Ovary (tissue), 9 donors: Measurements from ENCODE around the gene EFNA4. TPM values are rescaled to one million over a fixed set of nuclear protein-coding genes. Genes with fewer than 3 reads are reported as not detected.

Experiments used
- DNase-seq, 5 donors: peaks; one replicate each; pipeline ENCODE4 v3.0.0-alpha.2; 2019 to 2020
- H3K27ac ChIP-seq, 2 donors: fragments of 200-600 bp; one replicate each; pipeline versions ENCODE4 v1.5.1 to v1.8.0; 2019 to 2022
- H3K27me3 ChIP-seq: fragments of 200-600 bp; one replicate; pipeline ENCODE4 v1.8.0; 2022
- H3K36me3 ChIP-seq: fragments of 200-600 bp; sonication (generic); one replicate; pipeline ENCODE4 v1.5.1; 2019
- H3K4me1 ChIP-seq: one replicate; pipeline ENCODE4 v1.8.1; 2013; ENCODE audit warnings: mild to moderate bottlenecking, moderate library complexity; ENCODE audit not compliant: insufficient read depth
- H3K4me3 ChIP-seq: fragments of 200-600 bp; sonication (generic); one replicate; pipeline ENCODE4 v1.5.1; 2017
- H3K9me3 ChIP-seq, 2 donors: fragments of 200-600 bp in 1 of 2; sonication (generic) in 1 of 2; one replicate each; pipeline versions ENCODE4 v1.5.1 to v1.8.1; 2013 to 2019; ENCODE audit warnings: mild to moderate bottlenecking in 1 of 2, moderate library complexity in 1 of 2
- CTCF ChIP-seq, 3 donors: fragments of 450-650 bp in 2 of 3; fragments of 200-600 bp in 1 of 3; IDR thresholded peaks; one replicate each; pipeline versions ENCODE4 v1.5.1 to v1.8.0; 2016 to 2022; ENCODE audit warnings: antibody characterized with exemption in 3 of 3, mild to moderate bottlenecking in 1 of 3
- EP300 ChIP-seq: sonication (generic); formaldehyde crosslinking; IDR thresholded peaks from one replicate; pipeline ENCODE4 v1.6.1; 2017; ENCODE audit warnings: antibody characterized with exemption
- POLR2A ChIP-seq: fragments of 450-650 bp; IDR thresholded peaks from one replicate; pipeline ENCODE4 v1.6.1; 2017; ENCODE audit warnings: antibody characterized with exemption, mild to moderate bottlenecking, moderate library complexity
- WGBS, 3 donors: extraction: QIAGEN DNeasy Blood & Tissue Kit in 1 of 3; methylation state at CpG; one replicate each; pipeline versions ENCODE4 v1.1.5 to v1.1.7; 2013 to 2017; 5-methylcytosine and 5-hydroxymethylcytosine counted together
- intact Hi-C, 4 donors: fragments of 100-400 bp; cut with DNase I; formaldehyde crosslinking; loops; one replicate each; pipeline versions ENCODE4 v1.11.0 to v1.15.1; 2022 to 2023
- polyA plus RNA-seq, 2 donors: library from polyadenylated mRNA; stranded (reverse); fragments of 200-250 nt in 1 of 2; fragments of 350-450 nt in 1 of 2; fragmentation: Illumina TruSeq in 1 of 2; extraction: RNeasy Lipid Tissue Mini Kit (QIAGEN cat#74804) in 1 of 2; gene quantifications; one replicate each; pipeline ENCODE4 v1.2.3, GENCODE V29; 2013 to 2014
- total RNA-seq, 7 donors: library from RNA; depleted of rRNA in 2 of 7; stranded (reverse); fragments of >200 nt in 2 of 7; fragmentation: NEBNext Ultra II Directional in 3 of 7; extraction: Animal tissue kit (Norgen Biotek cat#: 25700) in 3 of 7; gene quantifications; one replicate each; pipeline versions ENCODE4 v1.1.0 to v1.2.4, GENCODE V29; 2016 to 2023
- donor health status: DM: no; HTN: no; CAD: no; lungs with moderate emphysema.
- donor health status: DM: no; HTN: no; CAD: no.
- donor health status: Bipolar disorder and iron deficiency.
- donor health status: DM: yes; HTN: yes; CAD: no.
- donor health status: DM: no; HTN: no; CAD: no.
- donor health status: DM: yes; HTN: yes; CAD: no.

Gene EFNA4
- total and polyA plus RNA-seq, 9 donors, result 7.3 to 14.1 (median 10.6) TPM

GRCh38 chr1:155057788-155058211 lies 5.7 kb upstream of the EFNA4 start:
- H3K27ac ChIP-seq, result no peak overlapping the region
- no peak overlapping the region for H3K4me3 ChIP-seq
- H3K4me1 ChIP-seq, result peaks cover 5% of the 10 kb centered on the region
- H3K27me3 ChIP-seq, result no peaks in the 10 kb centered on the region
- TF ChIP-seq EP300, result no peak
- TF ChIP-seq POLR2A, result no peak
- no peak for TF ChIP-seq CTCF (IDR thresholded peaks at IDR 0.05)
- DNase-seq, result no peak
- H3K36me3 ChIP-seq, result no peaks in the 10 kb centered on the region
- intact Hi-C loops, result loop anchor here in 1 of 4 donors (10.0 kb wide), 1 partner anchor 493 kb away; the partner anchor contains the start of gene CHRNB2
- H3K9me3 ChIP-seq, result no peaks in the 10 kb centered on the region
- 92 to 94% (median 93%) methylated on average over 7 to 13 of the region's 13 CpGs for WGBS, 3 donors

GRCh38 chr1:155060736-155061135 lies 2.8 kb upstream of the EFNA4 start:
- intact Hi-C loops, result loop anchor here in 3 of 4 donors (2.0 to 10.0 kb wide), 3 partner anchors 22 to 276 kb away; partner anchors contain the start of gene PBXIP1 (in 2 of the 3)
- H3K4me1 ChIP-seq, result peaks cover 7% of the 10 kb centered on the region
- no peaks in the 10 kb centered on the region for H3K36me3 ChIP-seq
- no peaks in the 10 kb centered on the region for H3K9me3 ChIP-seq
- no peak for TF ChIP-seq CTCF (IDR thresholded peaks at IDR 0.05)
- no peak for TF ChIP-seq POLR2A
- no peak for TF ChIP-seq EP300
- WGBS, 3 donors, result 69 to 81% (median 75%) methylated on average over 6 to 8 of the region's 8 CpGs
- no peak for DNase-seq
- no peak overlapping the region for H3K4me3 ChIP-seq
- no peak overlapping the region for H3K27ac ChIP-seq
- no peaks in the 10 kb centered on the region for H3K27me3 ChIP-seq

- H3K27ac ChIP-seq, result no peak overlapping the region
- intact Hi-C loops, result loop anchor here in 3 of 4 donors (2.0 to 10.0 kb wide), 3 partner anchors 21 to 277 kb away; partner anchors contain the start of gene PBXIP1 (in 2 of the 3)
- peak; percentile 96 to 97 (median 97) for TF ChIP-seq CTCF (IDR thresholded peaks at IDR 0.05)
- TF ChIP-seq POLR2A, result no peak
- no peaks in the 10 kb centered on the region for H3K27me3 ChIP-seq
- 26 to 30% (median 27%) methylated on average over 21 of the region's 21 CpGs for WGBS, 3 donors
- no peaks in the 10 kb centered on the region for H3K36me3 ChIP-seq
- no peak overlapping the region for H3K4me3 ChIP-seq
- peaks cover 7% of the 10 kb centered on the region for H3K4me1 ChIP-seq
- DNase-seq, result peak; percentile 81 to 92 (median 90)
- H3K9me3 ChIP-seq, result no peaks in the 10 kb centered on the region
Measured at GRCh38 chr1:155061381-155062150, 2.0 kb upstream of the EFNA4 start.

GRCh38 chr1:155062151-155062686 lies 1.3 kb upstream of the EFNA4 start:
- Histone ChIP-seq H3K9me3 (no peaks in the 10 kb centered on the region), H3K4me3 (no peak overlapping the region), H3K36me3 (no peaks in the 10 kb centered on the region), H3K4me1 (peaks cover 7% of the 10 kb centered on the region), H3K27ac (no peak overlapping the region), H3K27me3 (no peaks in the 10 kb centered on the region)
- peak; percentile 23 to 59 (median 46) for DNase-seq
- TF ChIP-seq EP300, result no peak
- TF ChIP-seq POLR2A, result no peak
- TF ChIP-seq CTCF (IDR thresholded peaks at IDR 0.05), result no peak
- 34 to 41% (median 35%) methylated on average over 26 to 29 of the region's 29 CpGs for WGBS, 3 donors
- intact Hi-C loops, result loop anchor here in 3 of 4 donors (5.0 to 10.0 kb wide), 2 partner anchors 105 to 277 kb away; partner anchors contain the start of gene PBXIP1 (in 2 of the 3)
